Measurements from ENCODE around the gene GBGT1.
"Not testable (repeated sequence)": the region's sequence is repeated elsewhere in the genome, so short reads cannot be mapped to it uniquely, and the experiment has no call there.

Gene GBGT1

DNA sequence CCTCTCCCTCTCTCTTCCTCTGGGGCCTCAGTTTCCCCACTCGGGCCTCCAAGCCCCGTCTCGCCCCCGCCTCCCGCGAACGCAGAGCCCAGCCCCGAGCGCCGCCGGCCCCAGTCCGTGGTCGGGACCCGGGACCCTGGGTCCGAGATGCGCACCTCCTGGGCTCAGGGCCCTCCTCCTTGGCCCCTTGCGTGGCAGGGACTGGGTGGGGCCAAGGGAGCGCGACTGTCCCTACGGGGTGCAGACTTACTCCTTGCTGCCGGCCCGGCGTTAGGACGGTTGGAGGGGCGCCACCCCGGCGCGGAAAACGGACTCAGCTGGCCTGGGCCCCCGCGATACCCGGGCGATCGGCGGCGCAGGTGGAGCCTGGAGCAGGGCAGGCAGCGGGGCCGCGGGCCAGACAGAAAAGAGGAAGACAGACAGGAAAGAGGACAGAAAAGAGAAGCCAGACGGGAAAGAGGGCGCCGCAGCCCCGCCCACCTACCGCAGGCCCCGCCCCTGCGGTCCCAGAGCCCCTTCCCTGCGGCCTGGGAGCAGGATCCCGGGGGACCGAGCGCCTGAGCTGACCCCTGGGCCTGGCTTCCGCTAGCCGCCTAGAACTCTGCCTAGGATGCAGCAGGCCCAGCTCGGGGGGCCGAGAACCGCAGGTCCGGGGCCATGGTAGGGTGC lies at the start of gene GBGT1:
GBGT1 (minus strand) TSS at position 411 of the 669 bp plus-strand sequence. CDS start 1,502 bp downstream, outside the sequence.
- DNase-seq (ENCODE audit: low spot score): peak; percentile 53

DNA sequence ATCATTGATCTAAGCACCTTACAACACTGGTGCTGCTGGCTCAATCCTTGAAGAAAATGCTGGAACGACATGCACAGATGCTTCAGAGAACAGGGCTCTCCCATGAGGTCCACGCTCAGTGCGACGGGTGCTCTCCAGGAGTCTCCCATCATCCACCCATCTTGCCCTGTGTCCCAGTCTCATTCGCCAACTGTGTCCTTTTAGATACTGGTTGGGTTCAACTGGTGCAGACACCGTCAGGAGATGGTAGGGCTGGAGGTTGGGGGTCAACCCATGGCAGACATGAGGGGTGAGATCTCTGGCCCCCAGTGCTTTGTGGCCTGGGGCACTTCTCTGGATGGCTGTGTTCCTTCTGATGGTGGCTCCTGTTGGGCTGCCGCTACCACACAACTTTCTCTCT lies 46.9 kb upstream of the GBGT1 start:
- no peak for DNase-seq (ENCODE audit: low spot score)

DNA sequence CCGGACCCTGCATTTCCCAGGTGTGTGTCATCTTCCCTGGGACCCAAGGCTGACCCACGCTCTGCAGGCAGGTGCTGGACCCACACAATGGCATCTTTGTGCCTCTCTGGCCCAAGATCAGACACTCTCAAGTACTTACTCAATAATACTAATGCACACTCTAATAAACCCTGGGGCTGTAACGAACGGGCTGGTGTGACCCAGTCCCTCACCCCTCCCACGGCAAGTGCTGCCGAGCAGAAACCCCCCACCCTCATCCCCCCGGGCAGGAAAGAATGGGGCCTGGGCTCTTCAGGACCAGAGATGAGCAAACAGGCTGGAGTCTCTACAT lies 46.5 kb upstream of the GBGT1 start:
- no peak for DNase-seq (ENCODE audit: low spot score)

DNA sequence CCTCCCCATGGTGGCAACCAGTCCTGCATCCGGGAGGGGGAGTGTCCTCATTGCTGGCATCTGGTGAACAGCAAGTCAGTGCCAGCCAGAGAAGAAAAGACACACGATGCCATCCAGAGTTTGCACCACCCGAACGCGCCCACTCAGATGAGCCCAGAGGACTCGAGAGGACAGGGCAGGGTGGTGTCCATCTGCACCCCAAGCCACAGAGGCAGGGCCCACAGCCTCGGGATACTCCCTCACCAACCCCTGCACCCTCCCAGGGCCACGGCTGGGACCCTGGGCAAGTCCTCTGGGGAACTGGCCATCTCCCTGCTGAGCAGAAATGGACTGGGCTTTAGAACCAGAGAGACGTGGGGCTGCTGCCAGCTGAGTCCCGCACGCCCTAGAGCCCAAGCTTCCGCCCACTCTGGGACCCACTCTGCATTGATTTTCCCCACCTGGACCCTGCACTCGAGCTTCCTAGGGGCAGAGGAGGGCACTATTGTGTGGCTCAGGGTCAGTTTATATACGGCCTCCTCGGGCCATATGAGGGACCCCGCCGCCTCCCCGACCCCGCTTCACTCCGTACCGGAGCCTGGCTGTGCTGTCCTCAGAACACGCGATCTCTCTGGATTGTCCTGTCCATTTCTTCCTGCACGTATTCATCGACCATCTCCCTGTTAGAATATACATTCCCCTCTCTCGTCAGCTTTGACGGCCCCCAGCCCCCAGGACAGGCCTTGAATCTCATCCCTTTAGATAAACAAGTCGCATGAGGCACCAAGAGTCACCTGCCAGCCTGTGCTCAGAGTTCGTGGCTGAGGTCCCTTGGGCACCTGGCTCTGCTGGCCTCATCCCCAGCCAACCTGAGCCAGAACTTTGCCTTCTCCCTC lies 45.9 kb upstream of the GBGT1 start:
- DNase-seq (ENCODE audit: low spot score): not testable (repeated sequence)

DNA sequence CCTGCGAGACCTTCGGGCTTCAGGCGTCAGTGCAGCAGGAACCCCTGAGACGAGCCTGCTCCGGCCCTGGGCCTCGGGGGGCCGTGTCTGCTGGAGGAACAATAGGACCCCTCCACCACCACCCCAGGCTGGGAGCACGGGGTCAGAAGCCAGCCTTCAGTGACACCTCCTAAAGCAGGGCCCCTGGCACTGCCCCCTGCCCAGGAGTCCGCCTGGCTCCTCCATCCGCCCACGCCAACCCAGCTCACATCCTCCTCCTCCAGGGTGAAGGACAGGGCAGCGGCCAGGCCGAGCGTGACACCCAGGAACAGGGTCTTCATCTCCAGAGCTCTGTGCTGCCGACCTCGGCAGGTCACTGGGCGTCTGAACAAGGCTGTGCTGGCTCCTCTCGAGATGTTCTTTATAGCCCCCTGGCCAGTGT lies 45.2 kb upstream of the GBGT1 start, which contains the start of gene OBP2B:
OBP2B (minus strand) TSS at position 371 of the 421 bp plus-strand sequence; CDS start at position 320, 51 bp downstream.
- not testable (repeated sequence) for DNase-seq (ENCODE audit: low spot score)

DNA sequence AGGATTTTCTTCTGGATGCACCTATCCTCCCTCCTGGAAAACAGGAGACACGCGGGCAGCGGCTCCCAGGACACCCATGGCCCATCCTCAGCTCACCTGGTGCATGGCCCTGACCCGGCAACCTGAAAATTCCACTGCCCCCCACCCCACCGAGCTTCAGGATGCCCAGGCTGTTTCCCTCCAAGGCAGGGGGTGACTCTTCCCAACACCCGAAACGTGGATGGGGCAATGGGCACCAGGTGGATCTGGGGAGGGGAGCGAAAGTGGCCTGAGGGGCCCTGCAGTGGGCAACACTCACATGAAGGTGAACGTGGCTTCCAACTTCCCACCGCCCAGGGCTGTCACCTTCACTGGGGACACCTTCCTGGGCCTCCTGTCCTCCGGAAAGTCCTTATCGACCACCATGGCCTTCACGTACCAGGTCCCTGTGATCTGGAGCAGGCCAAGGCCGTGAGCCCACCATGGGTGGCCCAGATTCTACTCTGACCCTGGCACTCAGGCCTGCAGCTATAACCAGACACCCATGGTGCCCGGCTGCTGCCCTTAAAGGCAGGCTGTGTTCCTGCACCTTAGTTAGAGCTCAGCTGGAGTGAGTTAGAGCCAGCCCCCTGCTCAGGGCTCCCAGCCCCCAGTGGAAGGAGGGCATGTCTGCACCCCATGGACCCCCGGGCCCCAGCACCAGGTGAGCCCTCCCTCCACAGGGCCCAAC lies 44.6 kb upstream of the GBGT1 start:
- DNase-seq (ENCODE audit: low spot score): not testable (repeated sequence)

DNA sequence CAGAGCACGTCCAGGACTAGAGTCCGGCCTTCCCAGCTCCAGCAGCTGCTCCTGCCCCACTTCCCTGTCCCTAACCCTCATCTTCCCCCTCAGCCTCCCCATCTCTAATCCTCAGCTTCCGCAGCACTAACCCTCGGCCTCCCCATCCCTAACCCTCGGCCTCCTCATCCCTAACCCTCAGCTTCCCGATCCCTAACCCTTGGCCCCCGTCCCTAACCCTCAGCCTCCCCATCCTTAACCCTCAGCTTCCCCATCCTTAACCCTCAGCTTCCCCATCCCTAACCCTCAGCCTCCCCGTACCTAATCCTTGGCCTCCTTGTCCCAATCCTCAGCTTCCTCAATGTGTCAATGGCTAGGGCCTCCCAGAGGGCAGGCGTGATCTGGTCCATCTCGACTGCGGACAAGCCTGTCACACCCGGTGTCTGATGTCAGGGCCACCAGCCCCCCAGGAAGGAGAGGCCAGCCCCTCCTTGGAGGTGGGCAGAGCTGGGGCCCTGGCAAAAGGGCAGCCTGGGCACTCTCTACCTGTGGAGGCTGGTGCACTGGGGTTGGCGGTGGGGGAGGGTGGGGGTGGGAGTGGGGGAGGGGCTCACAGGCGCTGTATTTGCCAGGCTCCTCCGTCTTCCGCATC lies 43.9 kb upstream of the GBGT1 start:
- no peak for DNase-seq (ENCODE audit: low spot score)

DNA sequence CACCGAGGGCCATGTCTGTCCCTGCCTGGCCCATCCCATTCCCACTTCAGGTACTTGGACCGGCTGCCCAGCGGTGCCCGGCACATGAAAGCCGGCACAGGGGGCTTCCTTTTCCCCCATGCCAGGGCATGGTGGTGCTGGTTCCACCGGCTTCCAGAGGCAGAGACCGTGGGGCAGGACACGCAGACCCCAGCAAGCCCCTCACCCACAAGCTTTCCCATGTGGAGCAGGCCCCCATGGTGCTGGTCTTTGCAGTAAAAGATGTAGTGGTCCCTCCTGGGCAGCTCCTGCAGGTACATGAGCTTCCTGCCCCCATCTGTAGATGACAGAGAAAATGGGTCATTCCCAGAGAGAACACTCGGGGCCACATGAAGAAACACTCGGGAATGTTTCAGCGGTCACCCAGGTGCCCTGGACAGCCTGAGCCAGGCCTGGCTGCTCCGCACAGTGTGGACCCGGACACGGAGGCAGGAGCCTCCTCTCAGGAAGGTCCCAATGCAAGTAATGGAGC lies 43.4 kb upstream of the GBGT1 start:
- no peak for DNase-seq (ENCODE audit: low spot score)

DNA sequence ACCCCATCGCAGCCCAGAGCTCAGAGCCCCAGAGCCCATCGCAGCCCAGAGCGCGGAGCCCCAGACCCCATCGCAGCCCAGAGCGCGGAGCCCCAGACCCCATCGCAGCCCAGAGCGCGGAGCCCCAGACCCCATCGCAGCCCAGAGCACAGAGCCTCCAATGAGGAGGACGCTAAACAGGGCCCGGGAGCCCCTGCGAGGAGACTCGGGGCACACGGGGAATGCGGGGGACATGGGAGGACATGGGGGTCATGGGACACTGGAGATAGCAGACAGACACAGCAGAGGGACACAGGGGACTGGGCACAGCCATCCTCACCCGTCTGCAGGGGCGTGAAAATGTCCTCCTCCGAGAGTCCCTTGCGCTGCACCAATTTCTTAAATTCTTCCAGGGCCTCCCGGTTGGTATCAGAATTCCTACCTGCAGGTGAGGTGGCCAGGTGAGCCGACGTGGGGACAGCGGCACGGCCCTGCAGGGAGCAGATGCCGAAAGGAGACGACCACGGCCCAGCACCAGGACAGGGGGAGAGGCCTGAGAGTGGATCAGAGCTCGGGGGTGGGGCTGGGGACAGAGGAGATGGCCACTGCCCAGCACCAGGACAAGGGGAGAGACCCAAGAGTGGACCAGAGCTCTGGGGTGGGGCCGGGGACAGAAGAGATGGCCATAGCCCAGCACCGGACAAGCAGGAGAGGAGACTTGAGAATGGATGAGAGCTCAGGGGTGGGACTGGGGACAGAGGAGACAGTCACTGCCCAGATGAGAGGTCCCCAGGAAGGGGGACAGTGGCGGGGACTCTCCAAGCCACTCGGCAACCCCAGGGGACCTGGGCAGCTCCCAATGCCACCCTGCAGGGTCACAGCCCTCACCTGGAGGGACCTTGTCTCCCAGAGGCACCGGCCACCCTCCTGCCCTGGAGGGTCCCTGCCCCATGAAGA lies 42.5 kb upstream of the GBGT1 start:
- no peak for DNase-seq (ENCODE audit: low spot score)

DNA sequence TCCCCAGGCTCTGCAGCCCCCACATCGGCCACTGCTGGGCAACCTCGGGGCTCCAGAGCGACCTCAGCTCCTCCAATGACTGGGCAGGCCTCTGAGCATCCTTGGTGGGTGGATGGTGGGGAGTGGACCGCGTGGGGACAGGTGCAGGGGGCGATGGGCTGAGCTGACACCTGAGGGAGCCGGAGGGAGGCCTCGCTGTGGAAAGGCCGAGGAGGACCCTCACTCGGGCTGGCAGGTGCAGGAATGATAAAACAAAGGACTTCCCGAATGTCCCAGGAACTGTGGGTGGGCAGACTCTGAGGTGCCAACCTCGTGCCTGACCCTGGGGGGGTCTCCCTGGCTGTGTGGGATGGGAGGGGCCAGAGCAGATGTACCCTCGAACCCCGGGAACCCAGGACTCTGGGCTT lies 41.8 kb upstream of the GBGT1 start:
- DNase-seq (ENCODE audit: low spot score): not testable (repeated sequence)

DNA sequence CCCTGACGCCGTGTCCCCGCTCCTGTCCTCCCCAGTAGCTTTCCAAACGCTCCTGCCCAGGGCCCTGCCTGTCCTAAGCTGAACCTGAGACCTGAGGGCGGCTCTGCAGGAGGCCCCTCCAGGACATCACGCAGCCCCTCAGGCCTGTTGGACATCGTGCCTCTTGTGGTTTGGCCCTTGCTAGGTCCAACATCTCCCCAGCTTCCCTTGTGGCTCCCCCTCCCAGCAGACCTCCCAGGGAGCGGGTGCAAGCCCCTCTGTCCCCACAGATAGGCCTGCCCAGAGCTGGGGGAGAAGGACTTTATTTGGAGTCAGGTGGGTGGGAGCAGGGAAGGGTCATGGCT lies 41.3 kb upstream of the GBGT1 start:
- DNase-seq (ENCODE audit: low spot score): no peak

DNA sequence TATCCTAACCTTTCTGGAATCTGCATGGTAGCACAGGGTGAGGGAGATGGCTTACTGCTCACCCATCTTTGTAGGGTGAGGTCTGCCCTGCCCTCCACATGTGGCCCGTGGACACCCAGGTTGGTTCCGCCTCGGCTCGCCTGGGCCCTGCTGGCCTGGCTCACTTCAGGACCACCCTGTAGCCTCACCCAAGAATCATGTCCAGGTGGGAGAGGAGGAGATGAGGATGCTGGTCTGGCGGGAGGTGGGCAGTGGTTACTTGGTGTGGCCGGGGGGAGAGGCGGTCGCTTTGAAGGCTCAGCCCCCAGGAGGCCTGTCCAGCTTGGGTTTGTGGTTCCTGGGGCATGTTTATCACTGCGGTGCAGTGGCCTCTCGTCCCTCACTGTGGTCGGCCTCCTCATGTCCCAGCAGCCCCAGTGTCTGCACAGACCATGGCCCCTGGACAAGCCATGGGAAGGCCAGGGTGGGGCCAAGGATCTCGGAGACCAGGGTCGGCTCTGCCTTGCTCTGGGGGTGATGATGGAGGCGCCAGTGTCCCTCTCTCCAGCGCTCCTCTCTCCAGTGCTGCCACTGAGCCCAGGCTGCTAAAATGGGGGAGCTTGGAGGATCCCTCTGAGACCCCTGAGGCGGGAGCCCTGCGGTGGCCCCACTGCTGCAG lies 40.8 kb upstream of the GBGT1 start:
- DNase-seq (ENCODE audit: low spot score): no peak

DNA sequence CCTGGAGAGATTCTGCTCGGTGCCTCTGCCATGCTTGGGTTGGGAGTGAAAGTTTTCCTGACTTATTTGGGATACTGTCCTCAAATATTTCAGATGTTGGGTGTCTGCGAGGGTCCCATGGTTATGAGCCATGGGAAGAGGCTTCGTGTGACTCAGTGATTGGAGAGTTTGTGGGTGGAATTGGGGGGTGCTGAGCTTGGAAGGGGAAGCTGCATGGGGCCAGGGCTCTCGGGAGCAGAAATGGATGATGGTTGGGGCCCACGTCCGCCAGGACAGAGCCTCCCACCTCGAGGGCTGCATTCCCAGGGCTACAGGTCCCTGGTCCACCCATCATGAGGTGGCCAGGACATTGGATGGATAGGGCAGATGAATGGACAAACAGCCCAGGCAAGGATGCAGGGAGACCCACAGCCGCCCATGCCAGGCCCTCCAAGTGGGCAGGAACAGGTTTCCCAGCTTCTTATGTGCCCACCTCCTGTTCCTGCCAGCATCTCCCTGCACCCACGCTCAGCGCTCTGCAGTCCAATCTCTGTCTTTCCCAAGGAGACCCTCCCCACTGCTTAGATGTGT lies 39.9 kb upstream of the GBGT1 start:
- no peak for DNase-seq (ENCODE audit: low spot score)

DNA sequence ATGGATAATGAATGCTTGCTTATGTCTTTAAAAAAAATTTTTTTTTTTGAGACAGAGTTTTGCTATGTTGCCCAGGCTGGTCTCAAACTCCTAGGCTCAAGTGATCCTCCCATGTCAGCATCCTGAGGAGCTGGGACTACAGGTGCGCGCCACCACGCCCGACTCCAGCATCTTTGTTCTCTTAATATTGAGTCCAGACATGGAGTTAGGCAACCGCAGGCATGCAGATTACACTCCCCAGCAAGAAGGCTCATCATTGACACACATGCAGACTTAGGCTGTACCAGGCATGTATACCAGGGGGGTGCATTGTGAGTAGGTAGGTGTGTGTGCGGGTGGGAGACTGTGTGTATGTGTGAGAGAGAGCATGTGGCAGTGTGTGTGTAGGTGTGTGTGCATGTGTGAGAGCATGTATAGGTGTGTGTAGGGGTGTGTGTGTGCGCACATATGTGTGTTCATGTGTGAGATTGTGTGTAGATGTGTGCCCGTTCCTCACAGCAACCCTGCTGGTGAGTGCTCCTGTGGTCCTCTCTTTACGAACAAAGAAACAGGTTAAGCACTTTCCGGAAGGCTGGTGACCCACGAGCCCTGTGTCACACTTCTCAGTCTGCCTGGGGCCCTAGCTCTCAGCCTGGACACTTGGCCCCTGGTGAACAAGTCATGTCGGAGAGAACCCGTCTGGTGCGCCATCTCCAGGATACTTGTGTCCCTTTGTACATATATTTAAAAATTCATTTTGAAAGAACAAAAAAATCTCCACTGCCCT lies 39.2 kb upstream of the GBGT1 start:
- DNase-seq (ENCODE audit: low spot score): no peak

DNA sequence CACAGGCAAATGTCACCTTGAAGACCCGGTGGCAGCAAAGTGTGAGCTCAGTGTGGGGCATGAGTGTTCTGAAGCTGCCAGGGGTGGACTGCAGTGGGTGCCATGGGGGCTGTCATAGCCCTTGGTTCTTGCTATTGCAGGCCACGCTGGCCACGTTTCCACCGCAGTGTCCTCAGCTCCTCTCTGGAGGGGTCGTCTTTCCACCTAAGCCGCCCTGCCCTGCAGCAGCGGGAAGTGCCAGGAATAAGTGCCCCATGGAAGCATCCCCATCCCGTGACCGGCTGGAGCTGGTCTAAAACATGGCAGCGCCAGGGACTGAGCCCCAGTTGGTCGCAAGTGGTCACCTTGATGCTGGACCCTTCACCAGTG lies 38.4 kb upstream of the GBGT1 start:
- DNase-seq (ENCODE audit: low spot score): no peak

DNA sequence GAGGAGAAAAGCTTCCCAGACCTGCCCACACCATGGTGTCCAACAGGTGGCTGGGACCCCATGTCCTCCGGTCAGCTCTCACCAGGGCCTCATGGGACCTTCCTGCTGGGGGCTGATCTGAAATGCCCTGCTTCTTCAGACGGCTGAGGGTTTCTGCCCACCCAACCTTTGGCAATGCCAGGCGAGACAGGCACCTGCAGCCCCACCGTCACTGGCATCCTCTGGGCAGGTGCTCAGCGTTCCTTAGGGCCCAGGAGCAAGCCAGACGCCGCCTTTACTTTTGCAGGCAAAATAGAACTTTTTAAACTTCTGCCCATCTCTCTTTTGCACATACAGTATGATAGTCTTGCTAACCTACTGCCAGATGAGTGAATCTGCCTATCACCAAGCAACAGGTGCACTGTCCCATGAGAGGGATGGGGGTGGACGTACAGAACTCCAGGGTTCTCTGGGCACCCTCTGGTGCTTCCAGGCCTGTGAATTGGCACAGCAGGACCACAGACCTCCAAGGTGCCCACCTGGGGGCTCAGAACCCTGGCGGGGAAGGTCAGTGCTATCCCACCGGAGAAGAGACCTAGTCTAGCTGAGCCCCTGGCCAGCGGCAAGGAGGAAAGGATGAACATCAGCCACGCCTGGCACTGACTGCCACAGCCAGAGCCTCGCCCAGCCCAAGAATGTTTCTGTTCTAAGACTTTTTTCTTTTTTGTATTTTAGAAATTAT lies 37.9 kb upstream of the GBGT1 start:
- no peak for DNase-seq (ENCODE audit: low spot score)

DNA sequence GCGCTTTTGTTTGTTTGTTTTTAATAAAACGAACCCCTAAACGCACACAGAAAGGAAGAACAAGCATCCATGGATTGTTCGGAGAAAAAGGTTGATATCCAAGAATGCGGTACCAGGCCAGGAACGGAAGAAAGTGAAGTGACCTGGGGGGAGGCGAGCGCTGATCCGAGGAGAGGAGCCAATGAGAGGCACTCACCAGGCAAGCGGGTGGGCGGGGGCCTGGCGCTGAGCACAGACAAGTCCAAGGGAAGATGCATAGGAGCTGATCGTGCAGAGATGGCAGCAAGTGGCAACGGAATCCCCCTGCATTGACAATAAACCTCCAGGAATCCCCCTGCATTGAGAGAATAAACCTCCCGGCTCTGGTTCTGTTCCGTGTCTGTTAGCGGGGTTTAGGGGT lies 36.9 kb upstream of the GBGT1 start:
- no peak for DNase-seq (ENCODE audit: low spot score)

DNA sequence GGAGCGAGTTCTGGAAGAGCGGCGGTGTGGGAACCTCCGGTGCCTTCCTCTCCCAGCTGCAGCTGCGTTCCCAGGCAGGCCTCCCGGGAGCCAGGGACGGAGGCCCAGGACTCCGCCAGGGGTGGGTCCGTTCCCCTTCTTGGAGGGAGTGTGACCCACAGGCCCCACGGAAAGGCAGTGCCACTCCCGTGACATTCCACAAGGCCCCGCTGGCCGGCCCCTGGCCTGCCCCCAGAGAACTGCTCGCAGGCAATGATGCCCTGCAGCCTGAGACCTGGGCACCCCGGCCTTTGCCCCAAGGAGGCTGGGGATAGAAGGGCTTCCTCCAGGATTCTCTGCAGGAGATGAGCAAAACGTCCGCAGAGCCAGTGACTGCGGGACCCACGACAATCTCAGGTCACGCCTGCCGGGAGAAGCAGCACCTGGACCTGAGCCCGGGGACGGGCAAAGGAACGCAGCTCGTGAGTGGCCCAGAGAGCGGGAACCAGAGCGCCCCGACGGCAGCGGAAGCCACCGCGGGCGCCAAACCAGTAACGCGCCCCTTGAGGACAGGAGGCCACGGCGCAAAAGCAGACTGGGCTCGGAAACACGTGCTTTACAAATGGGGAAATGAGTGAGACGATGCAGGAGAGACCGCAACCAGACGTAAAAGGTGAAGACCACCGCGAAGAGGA lies 36.1 kb upstream of the GBGT1 start:
- DNase-seq (ENCODE audit: low spot score): peak; percentile 8
